Uterus (tissue), 2 donors: ENCODE measurements around the gene ENO1.

Source experiments
- CTCF ChIP-seq, 4 experiments: fragments of 200-600 bp in 2 of 4; fragments of 450-650 bp in 2 of 4; sonication (generic) in 2 of 4; IDR thresholded peaks; one replicate each; pipeline ENCODE4 v1.5.1; 2016 to 2019; ENCODE audit warnings: antibody characterized with exemption in 4 of 4, mild to moderate bottlenecking in 2 of 4, moderate library complexity in 1 of 4
- POLR2A ChIP-seq, 2 donors: fragments of 450-650 bp; IDR thresholded peaks; one replicate each; pipeline ENCODE4 v1.6.1; 2016; ENCODE audit warnings: antibody characterized with exemption in 2 of 2, mild to moderate bottlenecking in 1 of 2, moderate library complexity in 1 of 2

DNA sequence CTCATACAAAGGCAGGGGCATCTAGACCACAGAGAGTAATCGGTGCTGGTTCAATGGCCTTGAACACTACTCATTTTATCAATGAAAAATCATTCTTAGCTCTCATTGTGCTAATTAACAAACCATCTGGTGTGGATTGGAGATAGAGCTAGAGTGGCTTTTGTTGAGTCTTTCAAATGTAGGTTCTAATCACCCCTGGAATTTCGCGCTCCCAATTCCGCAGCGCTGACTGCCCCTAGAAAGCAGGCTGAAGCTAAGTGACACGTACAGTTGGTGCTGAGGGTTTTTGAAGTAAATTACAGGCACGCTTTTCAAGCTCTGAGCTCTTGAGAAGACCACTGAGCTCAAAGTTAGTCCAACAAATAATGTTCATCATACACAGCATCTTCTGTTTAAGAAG, 36.0 kb upstream of the ENO1 start:
- no peak for TF ChIP-seq CTCF (IDR thresholded peaks at IDR 0.05)
- TF ChIP-seq POLR2A (IDR thresholded peaks at IDR 0.05), result no peak
